K562 (cell line): ENCODE measurements around the gene EFNA5. TPM values are rescaled to one million over a fixed set of nuclear protein-coding genes. Genes with fewer than 3 reads are reported as not detected.

ENCODE experiments used
- ATAC-seq: fragments of 200-7000 bp; cut with Tn5 transposase; 3 replicates; pipeline ENCODE4 v1.9.1; 2020; ENCODE audit warnings: moderate library complexity
- BruUV-seq: library from RNA; stranded (reverse); fragments of 400-500 nt; replicated peaks from 2 replicates; lab custom pipeline; 2021; lab: Mats Ljungman, UMichigan
- CTCF ChIA-PET: fragments of 300-600 bp; formaldehyde crosslinking; extraction: SDS; loops from one replicate; lab custom pipeline; 2021; ENCODE audit warnings: low intra/inter-chr PET ratio; lab: Yijun Ruan, JAX
- POLR2A ChIA-PET: fragments of 300-600, 350-650 bp; sonication (Branson Sonifier 250); formaldehyde crosslinking; extraction: SDS; loops from one replicate; lab custom pipeline; 2021; ENCODE audit warnings: antibody characterized with exemption, inconsistent platforms; lab: Yijun Ruan, JAX
- DNase-seq, 4 experiments: peaks; one replicate each; pipeline versions ENCODE4 v3.0.0 to v3.0.0-alpha.2; 2011 to 2018; ENCODE audit warnings: low spot score in 3 of 4, mixed read lengths in 3 of 4; ENCODE audit errors: extremely low read depth in 1 of 4
- FAIRE-seq: peaks from 2 replicates; lab custom pipeline; 2011; peaks lifted over from hg19 to GRCh38; lab: Jason Lieb, UNC
- H2AFZ ChIP-seq: 2 replicates; pipeline ENCODE4 v1.6.0; 2011; ENCODE audit warnings: low read depth, low read length, control low read depth, inconsistent platforms
- H3K27ac ChIP-seq: fragments of 200-600 bp; 3 replicates; pipeline ENCODE4 v1.8.0; 2011; ENCODE audit warnings: low read depth, mild to moderate bottlenecking, control low read depth, inconsistent platforms, low read length, moderate library complexity, mixed read lengths; ENCODE audit errors: extremely low read depth
- H3K27me3 ChIP-seq, 2 experiments: fragments of 300-600 bp in 1 of 2; 2 replicates in 1 of 2; 3 replicates in 1 of 2; pipeline versions ENCODE4 v1.6.0 to v1.8.0; 2011; ENCODE audit warnings: inconsistent platforms in 2 of 2, low read length in 2 of 2, mild to moderate bottlenecking in 1 of 2, mixed read lengths in 1 of 2, moderate library complexity in 1 of 2; ENCODE audit not compliant: control insufficient read depth in 2 of 2, insufficient read depth in 2 of 2
- H3K36me3 ChIP-seq: fragments of 300-600 bp; 3 replicates; pipeline ENCODE4 v1.8.0; 2011; ENCODE audit warnings: mild to moderate bottlenecking, low read length, inconsistent platforms; ENCODE audit not compliant: control insufficient read depth, insufficient read depth
- H3K4me1 ChIP-seq, 2 experiments: fragments of 200-600 bp in 1 of 2; replicated peaks in 1 of 2; 2 replicates in 1 of 2; 3 replicates in 1 of 2; pipeline versions ENCODE4 v1.5.1 to v1.8.0; 2011; ENCODE audit warnings: inconsistent platforms in 2 of 2, low read length in 2 of 2, mild to moderate bottlenecking in 1 of 2, mixed read lengths in 1 of 2, moderate library complexity in 1 of 2; ENCODE audit not compliant: control insufficient read depth in 2 of 2, insufficient read depth in 2 of 2
- H3K4me2 ChIP-seq: 2 replicates; pipeline ENCODE4 v1.6.1; 2011; ENCODE audit warnings: low read length, control low read depth, inconsistent platforms, mixed read lengths; ENCODE audit not compliant: insufficient read depth
- H3K4me3 ChIP-seq: fragments of 200-600 bp; sonication (generic), shearing (Covaris generic); 2 replicates; pipeline ENCODE4 v1.5.1; 2016; ENCODE audit warnings: control low read depth, inconsistent platforms
- H3K79me2 ChIP-seq: fragments of 200-600 bp; 3 replicates; pipeline ENCODE4 v1.8.0; 2011; ENCODE audit warnings: low read length, inconsistent platforms; ENCODE audit not compliant: control insufficient read depth, insufficient read depth
- H3K9ac ChIP-seq, 2 experiments: 2 replicates each; pipeline versions ENCODE4 v1.6.0 to v1.6.1; 2011; ENCODE audit warnings: low read depth in 2 of 2, low read length in 2 of 2, control low read depth in 1 of 2, inconsistent platforms in 1 of 2, mild to moderate bottlenecking in 1 of 2, mixed read lengths in 1 of 2; ENCODE audit not compliant: insufficient read depth in 1 of 2
- H3K9me1 ChIP-seq: one replicate; pipeline ENCODE4 v1.6.0; 2011; ENCODE audit warnings: inconsistent platforms, mild to moderate bottlenecking, low read length, moderate library complexity; ENCODE audit not compliant: control insufficient read depth, insufficient read depth
- H3K9me3 ChIP-seq: replicated peaks from 2 replicates; pipeline ENCODE4 v1.5.1; 2011; ENCODE audit warnings: low read depth, low read length, inconsistent platforms; ENCODE audit not compliant: control insufficient read depth, insufficient read depth
- H4K20me1 ChIP-seq: replicated peaks from 2 replicates; pipeline ENCODE4 v1.6.1; 2011; ENCODE audit warnings: low read length, inconsistent platforms, mixed read lengths; ENCODE audit not compliant: control insufficient read depth, insufficient read depth
- GATA2 ChIP-seq: sonication (generic); formaldehyde crosslinking; IDR thresholded peaks from 2 replicates; pipeline ENCODE4 v1.4.0; 2020; ENCODE audit warnings: mild to moderate bottlenecking, missing genetic modification reagents
- SLC30A9 ChIP-seq: fragments of 250-450 bp; sonication (Bioruptor Pico); IDR thresholded peaks from 2 replicates; pipeline ENCODE4 v1.8.0; 2022; ENCODE audit warnings: mild to moderate bottlenecking, moderate library complexity
- SMAD2 ChIP-seq: fragments of 150-350 bp; IDR thresholded peaks from 2 replicates; pipeline ENCODE4 v1.6.1; 2014; ENCODE audit warnings: low read depth, mild to moderate bottlenecking, low read length
- SNIP1 ChIP-seq: fragments of 450-650 bp; IDR thresholded peaks from 2 replicates; pipeline ENCODE4 v1.7.1; 2017; ENCODE audit warnings: low read depth, mild to moderate bottlenecking
- ZNF274 ChIP-seq: IDR thresholded peaks from 2 replicates; pipeline ENCODE4 v1.6.1; 2011; ENCODE audit warnings: low read depth, mild to moderate bottlenecking, low read length, moderate library complexity, borderline replicate concordance
- ZNF644 ChIP-seq: fragments of 200-800 bp; sonication (Bioruptor generic); IDR thresholded peaks from 2 replicates; pipeline ENCODE4 v1.6.1; 2016; ENCODE audit warnings: low read depth, missing genetic modification characterization, missing compliant biosample characterization
- ZSCAN32 ChIP-seq: fragments of 450-650 bp; formaldehyde crosslinking; IDR thresholded peaks from 2 replicates; pipeline ENCODE4 v1.4.0; 2020; ENCODE audit warnings: mild to moderate bottlenecking, moderate library complexity
- WGBS: fragments of 100-300 bp; shearing (Covaris generic); methylation state at CpG from one replicate; pipeline ENCODE4 v1.1.6; 2016; ENCODE audit warnings: low coverage, mixed read lengths; ENCODE audit not compliant: insufficient coverage; ENCODE audit errors: missing lambda C conversion rate; 5-methylcytosine and 5-hydroxymethylcytosine counted together
- in situ Hi-C: fragments of 300-500 bp; cut with MboI; formaldehyde crosslinking; loops from 4 replicates; pipeline ENCODE4 v1.15.0; 2018; ENCODE audit warnings: inconsistent platforms, mixed read lengths
- intact Hi-C: fragments of 100-400 bp; cut with micrococcal nuclease; formaldehyde crosslinking; loops from 2 replicates; pipeline ENCODE4 v1.14.2; 2022
- polyA plus RNA-seq, 8 experiments: library from polyadenylated mRNA; depleted of rRNA in 4 of 8; stranded (reverse) in 5 of 8; unstranded in 3 of 8; fragments of >200 nt; fragmentation: Nextera tagmentation in 2 of 8; fragmentation: Illumina TruSeq in 1 of 8; extraction: Ambion mirVana in 2 of 8; extraction: Trizol in 1 of 8; gene quantifications; 2 replicates each; pipeline versions ENCODE4 v1.2.1 to v1.2.3, GENCODE V29; 2011 to 2014; ENCODE audit warnings: inconsistent platforms in 1 of 8, missing spikeins in 1 of 8
- total RNA-seq, 7 experiments: library from RNA; depleted of rRNA in 6 of 7; stranded (reverse); fragments of >200 nt in 6 of 7; fragmentation: Illumina TruSeq in 2 of 7; extraction: Trizol in 2 of 7; gene quantifications; 2 replicates each; pipeline versions ENCODE4 v1.2.1 to v1.2.3, GENCODE V29; 2011 to 2021; ENCODE audit warnings: low replicate concordance in 1 of 7

Gene EFNA5
- total and polyA plus RNA-seq, 9 of the 15 experiments (the other 6 are each of a cell fraction or from before 2014, with no cell fraction given), result 0.20 TPM; not detected in 8

- Histone ChIP-seq H3K9me1 (no peaks in the 10 kb centered on the region), H3K27ac (no peak overlapping the region), H3K4me3 (no peak overlapping the region), H2AFZ (no peak overlapping the region), H3K9ac (no peak overlapping the region), H3K4me2 (no peak overlapping the region), H3K79me2 (no peaks in the 10 kb centered on the region), H3K36me3 (no peaks in the 10 kb centered on the region), H3K4me1 (no peaks in the 10 kb centered on the region), H4K20me1 (no peaks in the 10 kb centered on the region), H3K27me3 (no peaks in the 10 kb centered on the region), H3K9me3 (no peaks in the 10 kb centered on the region)
- intact Hi-C loops (no loop called here), in situ Hi-C loops (no loop called here)
- ATAC-seq (no peak), FAIRE-seq (no peak), DNase-seq (no peak)
- ChIA-PET POLR2A (no interaction called here), CTCF (no interaction called here)
- 0% methylated on average over 2 of the region's 2 CpGs for WGBS
- BruUV-seq, result no TSS peak
- TF ChIP-seq ZNF274 (no peak), GATA2 (no peak), ZNF644 (tag) (no peak), SLC30A9 (no peak), SMAD2 (no peak), ZSCAN32 (CRISPR knock-in tag) (no peak), SNIP1 (no peak)
These were observed 103.8 kb downstream of the EFNA5 start for GRCh38 chr5:107566986-107567385.
